GM18858 (cell line): ENCODE results near the gene PEMT.
"Not testable (repeated sequence)": the region's sequence is repeated elsewhere in the genome, so short reads cannot be mapped to it uniquely, and the experiment has no call there.

Experiments
- ATAC-seq: cut with Tn5 transposase; IDR thresholded peaks from one replicate; pipeline ENCODE4 v1.9.1; 2021; ENCODE audit not compliant: unreplicated experiment

PEMT gene

DNA sequence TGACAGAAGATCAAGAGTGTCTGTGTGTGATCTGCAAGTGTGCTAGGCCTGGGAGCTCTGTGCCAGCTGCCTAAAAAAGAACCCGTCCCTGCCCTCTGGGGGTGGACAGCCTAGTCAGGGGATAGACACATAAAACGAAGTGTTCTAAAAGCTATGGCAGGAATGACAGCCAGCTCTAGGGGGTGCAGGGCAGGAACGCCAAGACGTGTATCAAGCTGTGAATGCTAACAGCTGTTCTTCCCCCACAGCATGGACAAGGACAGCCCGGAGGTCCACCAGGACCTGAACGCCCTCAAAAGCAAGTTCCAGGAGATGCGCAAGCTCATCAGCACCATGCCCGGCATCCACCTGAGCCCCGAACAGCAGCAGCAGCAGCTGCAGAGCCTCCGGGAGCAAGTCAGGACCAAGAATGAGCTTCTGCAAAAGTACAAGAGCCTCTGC, 100.5 kb downstream of the PEMT start:
- ATAC-seq: no peak

DNA sequence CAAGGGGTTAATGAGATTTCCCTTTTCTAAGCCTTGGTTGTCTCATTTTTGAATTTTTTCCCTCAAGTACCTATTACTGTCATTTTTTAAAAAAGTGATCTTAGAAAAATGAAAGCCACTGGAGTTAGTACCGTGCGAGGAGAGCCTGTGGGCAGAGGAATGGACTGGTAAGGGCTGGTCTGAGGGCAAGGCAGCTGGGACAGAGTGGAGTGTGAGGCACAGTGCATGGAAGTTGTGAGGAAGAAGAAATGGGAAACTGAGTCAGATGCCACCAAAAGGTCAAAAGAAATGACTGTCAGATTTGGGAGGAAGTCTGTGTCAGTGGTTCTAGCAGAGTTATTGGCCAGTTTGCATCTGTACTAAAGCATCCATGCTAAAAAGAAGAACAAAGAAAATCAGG, 103.5 kb downstream of the PEMT start:
- no peak for ATAC-seq

DNA sequence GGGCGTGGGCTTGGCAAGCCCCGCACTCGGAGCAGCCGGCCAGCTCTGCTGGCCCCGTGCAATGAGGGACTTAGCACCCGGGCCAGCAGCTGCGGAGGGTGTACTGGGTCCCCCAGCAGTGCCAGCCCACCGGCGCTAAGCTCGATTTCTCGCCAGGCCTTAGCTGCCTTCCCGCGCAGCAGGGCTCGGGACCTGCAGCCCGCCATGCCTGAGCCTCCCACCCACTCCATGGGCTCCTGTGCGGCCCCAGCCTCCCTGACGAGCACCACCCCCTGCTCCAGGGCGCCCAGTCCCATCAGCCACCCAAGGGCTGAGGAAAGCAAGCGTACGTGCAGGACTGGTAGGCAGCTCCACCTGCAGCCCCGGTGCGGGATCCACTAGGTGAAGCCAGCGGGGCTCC, 105.1 kb downstream of the PEMT start:
- not testable (repeated sequence) for ATAC-seq

DNA sequence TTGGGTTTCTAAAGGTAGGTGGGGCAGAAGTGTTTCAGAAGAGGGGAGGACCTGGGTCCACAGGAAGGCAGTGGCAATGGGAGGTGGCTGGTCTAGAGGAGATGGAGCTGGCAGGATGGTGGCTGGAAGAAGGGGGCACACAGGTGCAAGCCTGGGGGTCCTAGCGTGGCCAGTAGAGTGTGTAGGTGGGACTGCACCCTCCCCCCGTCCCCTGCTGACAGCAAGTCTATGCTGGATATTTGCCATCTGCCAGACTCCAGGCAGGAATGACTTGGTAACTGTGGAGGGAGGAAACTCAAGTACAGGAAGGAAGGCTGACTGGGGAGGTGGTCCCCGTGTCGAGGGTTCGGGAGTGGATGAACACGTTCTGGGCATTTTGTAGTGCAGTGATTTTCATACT, 106.1 kb downstream of the PEMT start:
- ATAC-seq: no peak

DNA sequence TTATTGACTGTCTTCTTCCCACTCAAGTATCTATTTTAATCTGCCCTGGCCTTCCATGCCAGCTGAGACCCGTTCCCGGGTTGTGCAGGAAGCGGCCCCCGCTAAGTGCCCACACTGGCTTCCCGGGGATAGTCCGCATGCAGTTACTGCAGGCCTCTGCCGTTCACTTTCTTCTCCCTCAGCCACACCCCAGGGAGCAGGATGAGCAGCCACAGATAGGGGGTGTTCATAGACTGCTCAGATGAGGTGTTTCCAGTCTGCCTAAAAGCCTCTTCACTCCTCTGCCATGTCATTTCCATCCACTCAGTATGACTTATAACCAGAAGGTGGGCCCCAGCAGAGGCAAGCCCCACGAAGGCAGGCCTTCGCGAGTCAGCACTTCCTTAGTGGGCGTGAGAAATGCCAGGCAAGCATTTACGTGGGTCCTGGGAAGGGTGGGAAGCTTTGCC, 107.0 kb downstream of the PEMT start:
- no peak for ATAC-seq

DNA sequence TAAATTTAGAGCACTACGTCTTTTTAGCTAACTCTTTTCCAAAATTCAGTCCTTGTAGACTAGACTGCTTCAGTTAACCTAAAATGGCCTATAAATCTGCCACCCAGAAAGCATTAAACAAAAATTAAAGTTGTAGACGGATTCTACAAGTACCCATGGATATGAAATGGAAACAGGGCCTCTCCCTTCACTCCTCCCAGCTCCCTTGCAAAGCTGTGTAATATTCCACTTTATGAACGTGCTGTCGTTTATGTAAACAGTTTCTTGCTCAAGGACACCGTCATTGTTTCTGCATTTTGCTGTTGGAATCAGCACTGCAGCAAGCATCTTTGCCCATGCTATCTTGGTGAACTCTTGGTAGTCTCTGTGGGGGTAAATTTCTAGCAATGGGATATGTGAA, 109.6 kb downstream of the PEMT start:
- ATAC-seq: no peak

DNA sequence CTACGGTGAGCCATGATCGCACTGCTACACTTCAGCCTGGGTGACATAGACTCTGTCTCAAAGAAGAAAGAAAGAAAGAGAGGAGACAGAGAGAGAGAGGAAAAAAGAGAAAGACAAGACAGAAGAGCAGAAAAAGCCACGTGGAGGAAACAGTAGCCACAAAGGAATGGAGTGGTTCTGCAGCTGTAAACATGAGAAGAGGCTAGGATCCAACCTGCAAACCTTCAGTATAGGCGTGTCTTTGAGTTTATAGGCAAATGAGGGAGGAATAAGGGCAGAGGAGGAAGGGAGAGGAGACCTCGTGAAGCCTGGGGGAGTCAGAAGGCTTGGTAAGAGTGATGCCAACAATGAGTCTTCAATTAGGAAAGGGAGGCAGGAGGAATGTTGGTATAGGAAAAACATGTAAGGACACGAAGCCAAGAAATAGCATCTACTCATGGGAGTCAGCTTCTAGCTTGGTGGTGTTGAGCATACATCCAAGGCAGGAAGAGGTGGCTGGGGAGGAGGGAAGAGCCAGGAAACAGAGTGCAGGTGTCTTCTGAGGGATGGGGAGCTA, 110.8 kb downstream of the PEMT start:
- ATAC-seq: no peak

DNA sequence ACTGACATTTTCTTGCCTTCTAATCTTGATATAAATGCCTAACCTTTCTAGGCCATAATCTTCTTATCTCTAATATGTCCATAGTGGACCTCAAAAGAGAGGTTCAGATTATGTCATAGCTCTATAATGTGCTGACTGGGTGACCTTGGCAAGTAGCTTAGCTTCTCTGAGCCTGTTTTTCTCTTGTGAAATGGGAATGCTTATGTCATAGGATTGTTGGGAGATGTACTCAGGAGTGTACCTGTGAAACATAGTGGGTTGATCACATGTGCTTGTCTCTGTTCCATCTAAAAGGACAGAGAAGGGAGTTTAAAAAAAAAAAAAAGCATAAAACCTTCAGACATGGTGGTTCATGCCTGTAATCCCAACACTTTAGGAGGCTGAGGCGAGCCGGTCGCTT, 112.3 kb downstream of the PEMT start:
- ATAC-seq: no peak

DNA sequence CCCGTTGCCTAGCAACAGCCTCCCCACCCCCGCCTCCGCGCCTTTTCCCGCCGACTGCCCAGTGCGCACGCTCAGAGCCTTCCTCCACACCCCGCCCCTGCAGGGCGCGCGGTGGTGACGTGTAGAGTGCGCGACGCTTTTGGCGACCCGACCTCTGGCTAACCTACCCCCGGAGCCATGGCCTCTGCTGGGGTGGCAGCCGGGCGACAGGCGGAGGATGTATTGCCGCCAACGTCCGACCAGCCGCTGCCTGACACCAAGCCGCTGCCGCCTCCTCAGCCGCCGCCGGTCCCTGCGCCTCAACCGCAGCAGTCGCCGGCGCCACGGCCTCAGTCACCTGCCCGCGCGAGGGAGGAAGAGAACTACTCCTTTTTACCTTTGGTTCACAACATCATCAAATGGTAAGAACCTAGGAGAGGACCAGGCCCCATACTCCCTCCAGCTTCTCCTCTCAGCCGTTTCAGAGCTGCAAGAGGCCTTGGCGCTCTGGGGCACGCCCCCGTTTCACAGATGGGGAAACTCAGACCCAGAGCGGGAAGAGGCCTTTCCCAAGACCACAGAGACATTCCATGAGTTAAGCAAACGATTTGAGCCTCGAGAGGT, 114.5 kb downstream of the PEMT start, which contains the start of gene MED9:
Gene MED9 (plus strand): TSS at position 136 of the 603 bp plus-strand sequence. CDS start 42 bp downstream, at position 178.
- ATAC-seq: no peak

DNA sequence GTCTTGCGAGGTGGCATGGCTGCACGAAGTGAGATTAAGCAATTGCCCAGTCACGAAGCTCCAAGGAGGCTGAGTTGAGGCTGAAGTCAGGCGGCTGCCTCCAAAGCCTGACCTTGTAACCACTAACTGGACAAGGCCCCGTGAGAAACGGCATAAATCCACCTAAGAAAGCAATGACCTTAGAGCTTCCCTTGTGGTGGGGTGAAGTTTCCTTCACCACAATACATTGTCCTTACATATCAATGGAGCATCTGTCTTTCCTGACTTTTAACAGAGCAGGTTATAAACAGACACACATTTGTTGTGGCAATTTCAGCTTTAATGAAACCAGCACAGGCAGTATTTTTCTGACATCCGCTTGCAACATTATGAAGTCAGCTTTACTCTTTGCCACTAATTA, 117.2 kb downstream of the PEMT start:
- no peak for ATAC-seq

DNA sequence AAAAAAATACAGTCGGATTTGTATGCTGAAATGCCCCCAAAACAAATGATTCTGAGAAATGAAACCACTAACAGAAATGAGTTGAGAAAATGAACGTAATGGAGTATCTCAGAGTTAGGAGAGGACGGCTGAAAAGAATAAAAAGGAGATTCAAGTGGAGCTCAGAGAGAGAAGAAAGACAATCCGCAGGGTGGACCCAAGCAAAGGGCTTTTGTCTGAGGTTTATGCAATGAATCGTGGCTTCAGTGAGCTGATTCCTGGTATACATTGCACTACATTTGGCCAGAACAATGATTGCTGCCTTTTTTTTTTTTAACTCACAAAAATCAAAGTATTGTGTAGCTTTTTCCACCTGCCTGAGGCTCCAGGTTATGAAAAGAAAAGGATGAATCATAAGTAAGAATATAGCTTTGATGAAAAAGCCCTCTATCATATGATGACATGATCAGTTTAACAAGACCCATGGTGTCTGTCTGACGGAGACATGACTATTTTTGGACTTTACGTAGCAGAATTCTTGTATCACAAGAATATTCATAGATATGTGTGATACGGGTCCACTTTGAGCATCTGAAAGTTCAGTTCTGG, 119.1 kb downstream of the PEMT start:
- ATAC-seq: no peak

DNA sequence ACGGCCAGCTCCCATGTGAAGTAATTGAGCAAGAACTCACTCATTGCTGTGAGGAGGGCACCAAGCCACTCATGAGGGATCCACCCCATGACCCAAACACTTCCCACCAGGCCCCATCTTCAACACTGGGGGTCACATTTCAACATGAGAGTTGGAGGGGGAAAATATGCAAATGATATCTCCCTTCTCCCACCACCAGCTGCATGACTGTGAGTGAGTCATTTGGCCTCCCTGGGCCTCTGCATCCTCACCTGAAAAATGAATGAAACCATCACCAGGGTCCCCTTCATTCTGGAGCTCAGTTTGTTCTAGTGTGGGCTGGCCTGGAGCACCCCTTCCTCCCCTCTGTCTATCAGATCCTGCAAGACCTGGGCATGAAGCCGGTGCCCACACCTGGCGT, 121.5 kb downstream of the PEMT start:
- no peak for ATAC-seq

DNA sequence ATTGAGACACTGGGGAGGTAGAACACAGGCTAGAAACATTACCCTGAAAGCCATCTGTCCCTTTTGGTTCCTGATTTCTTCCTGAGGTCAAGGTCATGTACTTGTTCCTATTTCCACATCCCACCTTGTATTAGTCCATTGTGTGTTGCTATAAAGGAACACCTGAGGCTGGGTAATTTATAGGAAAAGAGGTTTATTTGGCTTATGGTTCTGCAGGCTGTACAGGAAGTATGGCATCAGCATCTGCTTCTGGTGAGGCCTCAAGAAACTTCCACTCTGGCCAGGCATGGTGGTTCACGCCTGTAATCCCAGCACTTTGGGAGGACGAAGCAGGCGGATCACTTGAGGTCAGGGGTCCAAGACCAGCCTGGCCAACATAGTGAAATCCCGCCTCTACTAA, 122.2 kb downstream of the PEMT start:
- ATAC-seq: no peak

DNA sequence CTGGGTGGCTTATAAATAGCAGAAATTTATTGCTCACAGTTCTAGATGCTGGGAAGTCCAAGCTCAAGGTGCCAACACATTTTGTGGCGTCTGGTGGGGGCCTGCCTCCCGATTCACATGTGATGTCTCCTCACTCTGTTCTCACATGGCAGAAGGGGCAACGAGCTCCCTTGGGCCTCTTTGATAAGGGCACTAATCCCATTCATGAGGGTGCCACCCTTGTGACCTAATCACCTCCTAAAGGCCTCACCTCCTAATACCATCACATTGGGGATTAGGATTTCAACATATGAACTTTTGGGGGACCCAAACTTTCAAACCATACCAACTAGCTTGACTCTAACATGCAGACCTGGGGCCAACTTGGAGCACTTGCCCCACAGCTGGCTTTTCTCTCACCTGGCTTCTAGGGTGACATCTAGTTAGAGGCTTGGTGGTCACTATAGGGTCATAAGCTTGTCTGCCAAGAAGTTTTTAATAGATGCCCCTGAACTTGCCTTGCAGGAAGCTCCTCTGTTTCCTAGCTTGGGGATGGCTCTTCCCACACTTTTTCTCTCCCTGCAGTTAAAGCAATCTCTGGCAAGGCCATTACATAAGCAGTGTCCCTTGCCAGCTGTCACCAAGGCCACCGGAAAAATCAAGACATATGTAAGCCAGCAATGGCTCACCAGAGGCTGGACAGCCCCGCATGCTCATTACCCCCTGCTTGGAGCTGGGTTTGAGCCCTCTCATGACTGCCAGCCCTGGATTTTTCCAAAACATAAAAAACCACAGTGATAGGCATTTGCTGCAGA, 123.1 kb downstream of the PEMT start:
- no peak for ATAC-seq

DNA sequence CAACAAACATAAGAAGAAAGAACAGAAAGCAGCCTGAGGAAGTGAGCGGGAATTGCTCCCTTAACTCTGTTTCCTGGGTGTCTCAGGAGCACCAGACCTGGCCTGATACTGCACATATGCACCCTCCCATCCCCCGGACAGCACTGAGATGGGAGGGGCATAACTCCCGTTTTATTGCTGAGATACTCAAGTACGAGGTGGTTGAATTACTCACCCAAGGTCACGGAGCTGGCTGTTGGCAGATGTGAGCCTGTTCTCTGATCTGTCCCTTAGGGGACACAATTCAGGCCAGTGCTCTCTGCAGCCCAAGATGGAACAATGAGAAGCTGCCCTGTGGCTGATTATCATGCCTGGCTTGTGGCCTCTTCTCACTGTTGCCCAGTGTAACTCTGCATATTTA, 123.8 kb downstream of the PEMT start:
- no peak for ATAC-seq

DNA sequence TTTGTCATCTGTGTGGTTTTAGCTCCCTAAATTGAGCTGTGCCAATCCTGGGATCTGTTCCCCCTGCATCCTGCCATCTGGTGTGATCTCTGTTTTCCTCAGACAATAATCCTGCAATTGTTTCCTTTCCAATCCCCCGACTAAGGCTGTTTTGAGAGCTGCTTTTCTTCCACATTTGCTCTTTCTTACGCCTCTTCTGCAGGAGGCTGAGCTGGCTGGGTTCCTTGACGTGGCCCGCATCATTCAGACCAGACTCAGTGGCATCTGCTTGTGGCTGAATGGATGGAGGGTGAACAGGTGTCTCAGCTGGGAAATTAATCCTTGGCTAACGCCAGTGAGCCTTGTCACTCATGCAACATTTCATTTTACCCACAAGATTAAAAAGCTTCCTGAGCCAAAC, 124.5 kb downstream of the PEMT start:
- ATAC-seq: no peak

DNA sequence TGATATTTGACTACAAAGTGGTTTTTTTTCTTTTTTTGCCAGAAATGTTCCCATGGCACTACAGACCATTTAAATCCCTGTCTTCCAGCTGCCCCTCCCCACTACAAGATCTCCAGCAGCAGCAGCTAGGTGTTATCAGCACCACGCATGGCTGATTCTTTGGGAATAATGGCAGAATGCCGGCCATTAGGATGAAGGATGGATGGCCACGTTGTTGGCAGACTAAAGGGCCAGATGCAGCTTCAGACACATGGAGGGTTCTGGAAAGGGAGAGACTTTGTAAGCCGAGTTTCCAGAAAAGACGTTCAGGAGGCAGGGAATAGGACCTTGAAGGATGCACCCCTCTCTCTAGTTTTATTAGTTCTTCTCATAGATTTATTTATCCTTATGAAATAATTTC, 125.0 kb downstream of the PEMT start:
- no peak for ATAC-seq

DNA sequence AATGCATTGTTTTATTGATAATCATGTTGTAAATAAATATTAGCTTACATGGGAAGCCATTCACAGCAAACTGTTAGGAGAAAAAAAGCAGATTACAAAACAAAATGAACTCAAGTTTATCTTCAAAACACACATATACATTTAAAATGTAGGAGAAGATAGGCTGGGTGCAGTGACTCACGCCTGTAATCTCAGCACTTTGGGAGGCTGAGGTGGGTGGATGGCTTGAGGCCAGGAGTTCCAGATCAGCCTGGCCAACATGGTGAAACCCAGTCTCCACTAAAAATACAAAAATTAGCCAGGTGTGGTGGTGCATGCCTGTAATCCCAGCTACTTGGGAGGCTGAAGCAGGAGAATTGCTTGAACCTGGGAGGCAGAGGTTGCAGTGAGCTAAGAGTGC, 125.6 kb downstream of the PEMT start:
- not testable (repeated sequence) for ATAC-seq

DNA sequence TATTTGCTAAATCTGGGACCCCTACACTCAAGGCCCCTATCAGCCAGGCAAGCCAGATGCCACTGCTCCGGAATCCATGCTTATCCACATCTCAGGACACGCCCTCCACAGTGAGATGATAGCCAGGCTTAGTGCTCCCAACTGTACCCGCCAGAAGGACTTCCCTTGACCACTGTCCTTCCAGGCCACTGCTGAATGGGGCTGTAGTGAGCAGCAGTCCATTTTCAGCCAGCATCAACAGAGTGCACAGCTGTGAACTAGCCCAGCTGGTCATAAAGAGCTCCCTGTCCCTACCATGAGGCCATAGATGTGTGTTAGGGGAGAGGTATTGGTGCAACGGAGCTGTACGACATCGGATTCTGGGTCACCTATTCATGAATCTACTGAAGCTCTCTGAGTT, 127.7 kb downstream of the PEMT start:
- no peak for ATAC-seq

DNA sequence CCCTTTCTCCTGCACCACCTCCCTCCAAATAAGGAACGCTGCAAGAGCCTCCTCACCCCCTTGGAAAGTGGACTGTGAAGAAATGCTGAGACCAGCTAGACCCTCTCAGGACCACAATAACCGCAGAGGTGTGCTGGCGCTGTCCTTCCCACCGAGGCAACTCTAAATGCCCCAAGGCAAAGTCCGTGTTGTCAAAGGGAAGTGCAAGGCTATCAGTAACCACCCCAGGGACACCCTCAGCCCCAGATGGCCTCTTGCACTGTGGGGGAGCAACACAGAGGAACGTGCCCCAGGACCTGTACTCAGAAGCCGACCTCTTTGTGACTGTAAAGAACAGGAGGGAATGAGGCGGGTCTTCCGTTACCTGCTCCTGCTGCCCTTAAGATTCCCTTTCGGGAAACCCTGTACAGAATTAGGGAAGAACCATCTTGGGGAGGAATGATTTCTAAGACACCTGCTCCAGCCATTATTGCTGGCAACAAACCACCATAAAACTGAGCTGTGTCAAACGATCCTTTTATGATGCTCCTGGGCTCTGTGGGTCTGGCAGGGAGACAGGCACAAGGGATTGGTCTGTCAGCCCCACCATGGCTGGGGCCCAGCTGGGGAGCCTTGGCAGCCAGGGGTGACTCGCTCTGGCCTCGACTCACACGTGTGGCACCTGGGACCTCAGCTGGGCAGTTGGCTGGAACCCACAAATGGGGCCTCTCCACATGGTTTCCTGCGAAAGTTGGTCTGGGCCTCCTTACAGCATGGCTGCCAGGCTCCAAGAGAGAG, 129.3 kb downstream of the PEMT start:
- ATAC-seq: no peak

DNA sequence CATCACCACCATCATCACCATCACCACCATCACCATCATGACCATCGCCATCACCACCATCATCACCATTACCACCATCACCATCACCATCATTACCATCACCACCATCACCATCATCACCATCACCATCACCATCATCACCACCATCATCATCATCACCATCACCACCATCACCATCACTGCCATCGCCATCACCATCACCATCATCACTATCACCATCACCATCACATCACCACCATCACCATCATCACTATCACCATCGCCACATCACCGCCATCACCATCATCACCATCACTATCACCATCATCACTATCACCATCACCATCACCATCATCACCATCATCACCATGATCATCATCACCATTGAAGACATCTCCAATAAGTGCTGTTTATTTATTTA, 131.5 kb downstream of the PEMT start:
- ATAC-seq: no peak
